Caco-2 (cell line): ENCODE results near the gene GALNT18. TPM values are rescaled to one million over a fixed set of nuclear protein-coding genes. Genes with fewer than 3 reads are reported as not detected.

ENCODE experiments used
- BruUV-seq: library from RNA; stranded (reverse); fragments of 400-500 nt; replicated peaks from 2 replicates; lab custom pipeline; 2021; lab: Mats Ljungman, UMichigan
- CTCF ChIA-PET: fragments of 300-600 bp; sonication (Branson Sonifier 250); formaldehyde crosslinking; loops from one replicate; lab custom pipeline; 2022; ENCODE audit warnings: antibody characterized with exemption; lab: Charles Lee
- POLR2A ChIA-PET: fragments of 300-600 bp; sonication (Branson Sonifier 250); formaldehyde crosslinking; loops from one replicate; lab custom pipeline; 2022; ENCODE audit warnings: antibody characterized with exemption; lab: Charles Lee
- DNase-seq, 2 experiments: peaks; one replicate each; pipeline versions ENCODE4 v3.0.0 to v3.0.0-alpha.2; 2020 to 2022
- H3K27me3 ChIP-seq: replicated peaks from 2 replicates; pipeline ENCODE4 v1.6.0; 2011; ENCODE audit warnings: low read length; ENCODE audit not compliant: control insufficient read depth, insufficient read depth
- H3K36me3 ChIP-seq: 2 replicates; pipeline ENCODE4 v1.5.1; 2011; ENCODE audit warnings: low read length; ENCODE audit not compliant: control insufficient read depth, insufficient read depth
- H3K4me1 ChIP-seq: fragments of 250-450 bp; sonication (Bioruptor Pico); 2 replicates; pipeline ENCODE4 v1.5.1; 2020; ENCODE audit warnings: mild to moderate bottlenecking
- H3K4me3 ChIP-seq: 2 replicates; pipeline ENCODE4 v1.5.1; 2011; ENCODE audit warnings: low read depth, mild to moderate bottlenecking, control low read depth, low read length
- H3K9me3 ChIP-seq: fragments of 250-450 bp; sonication (Bioruptor Pico); 2 replicates; pipeline ENCODE4 v1.5.1; 2020; ENCODE audit warnings: mild to moderate bottlenecking, moderate library complexity
- H3K27ac Mint-ChIP-seq: one replicate; pipeline ENCODE4 v1.8.0; 2022; ENCODE audit warnings: mixed read lengths; ENCODE audit not compliant: unreplicated experiment
- H3K27me3 Mint-ChIP-seq: one replicate; pipeline ENCODE4 v1.8.0; 2022; ENCODE audit warnings: mixed read lengths; ENCODE audit not compliant: insufficient read depth, unreplicated experiment
- H3K36me3 Mint-ChIP-seq: one replicate; pipeline ENCODE4 v1.8.0; 2022; ENCODE audit warnings: mild to moderate bottlenecking, mixed read lengths; ENCODE audit not compliant: insufficient read depth, unreplicated experiment
- H3K4me1 Mint-ChIP-seq: one replicate; pipeline ENCODE4 v1.8.0; 2022; ENCODE audit warnings: low read depth, mixed read lengths; ENCODE audit not compliant: unreplicated experiment
- H3K4me3 Mint-ChIP-seq: one replicate; pipeline ENCODE4 v1.8.0; 2022; ENCODE audit warnings: mild to moderate bottlenecking, moderate library complexity, mixed read lengths; ENCODE audit not compliant: unreplicated experiment
- H3K9me3 Mint-ChIP-seq: one replicate; pipeline ENCODE4 v1.8.0; 2022; ENCODE audit warnings: mixed read lengths; ENCODE audit not compliant: unreplicated experiment
- intact Hi-C: fragments of 100-400 bp; cut with micrococcal nuclease; formaldehyde crosslinking; loops from one replicate; pipeline ENCODE4 v1.10.0; 2022; ENCODE audit not compliant: unreplicated experiment
- total RNA-seq: library from RNA; stranded (reverse); gene quantifications from 2 replicates; pipeline ENCODE4 v1.2.3, GENCODE V29; 2022
- TF ChIP-seq, protein P1 (sequence below), 2 experiments: fragments of 200-600 bp in 1 of 2; IDR thresholded peaks; 1 replicate in 1 of 2; 2 replicates in 1 of 2; pipeline versions ENCODE4 v1.5.1 to v1.8.0; 2011 to 2022; ENCODE audit warnings: antibody characterized with exemption in 1 of 2, control low read depth in 1 of 2, inconsistent platforms in 1 of 2, low read depth in 1 of 2, low read length in 1 of 2, mild to moderate bottlenecking in 1 of 2, moderate library complexity in 1 of 2; ENCODE audit not compliant: insufficient read depth in 1 of 2, severe bottlenecking in 1 of 2, unreplicated experiment in 1 of 2

GALNT18 gene
- total RNA-seq, 1 experiment from 2014 or later = 0.43 TPM

DNA sequence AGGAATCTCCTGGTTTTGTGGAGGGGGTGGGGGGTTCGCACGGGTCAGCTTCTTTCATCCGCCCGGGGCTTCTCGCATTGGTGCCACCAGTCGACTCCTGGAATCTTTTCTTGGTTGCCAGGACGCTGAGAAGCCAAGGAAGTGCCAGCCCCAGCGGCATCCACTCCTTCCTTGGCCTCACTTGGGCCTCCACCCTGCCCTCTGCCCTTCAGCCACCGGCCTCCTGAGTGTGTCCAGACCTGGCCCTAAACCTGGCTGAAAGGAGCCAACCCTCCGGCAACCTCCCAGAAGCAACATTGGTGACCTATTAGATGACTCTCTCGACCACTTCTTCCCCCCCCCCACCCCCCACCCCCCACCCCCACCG lies 518 bp upstream of the GALNT18 start:
- peak overlapping the region; percentile 26 for H3K4me3 ChIP-seq

GRCh38 chr11:11620921-11621572 lies 758 bp downstream of the GALNT18 start:
- Histone ChIP-seq H3K9me3 (no peaks in the 10 kb centered on the region), H3K4me1 (peaks cover 18% of the 10 kb centered on the region; the same call in 1 of the 2 replicates), H3K27me3 (peaks cover 12% of the 10 kb centered on the region), H3K4me3 (peak overlapping the region; percentile 44), H3K36me3 (no peaks in the 10 kb centered on the region)
- ChIA-PET POLR2A (no interaction called here), CTCF (interaction anchor here (1.2 kb wide), 1 partner anchor 167 kb away, joined by 3 read pairs; no protein-coding TSS in a partner anchor)
- H3K9me3 Mint-ChIP-seq = no peaks in the 10 kb centered on the region
- H3K4me3 Mint-ChIP-seq = peak overlapping the region; percentile 77
- no peaks in the 10 kb centered on the region for H3K36me3 Mint-ChIP-seq
- H3K27ac Mint-ChIP-seq = no peak overlapping the region
- intact Hi-C loops = no loop called here
- peaks cover 8% of the 10 kb centered on the region for H3K4me1 Mint-ChIP-seq
- peak in 1 of 2 experiments; percentile 19 for DNase-seq
- peaks cover 23% of the 10 kb centered on the region for H3K27me3 Mint-ChIP-seq
- TF ChIP-seq, protein P1, sequence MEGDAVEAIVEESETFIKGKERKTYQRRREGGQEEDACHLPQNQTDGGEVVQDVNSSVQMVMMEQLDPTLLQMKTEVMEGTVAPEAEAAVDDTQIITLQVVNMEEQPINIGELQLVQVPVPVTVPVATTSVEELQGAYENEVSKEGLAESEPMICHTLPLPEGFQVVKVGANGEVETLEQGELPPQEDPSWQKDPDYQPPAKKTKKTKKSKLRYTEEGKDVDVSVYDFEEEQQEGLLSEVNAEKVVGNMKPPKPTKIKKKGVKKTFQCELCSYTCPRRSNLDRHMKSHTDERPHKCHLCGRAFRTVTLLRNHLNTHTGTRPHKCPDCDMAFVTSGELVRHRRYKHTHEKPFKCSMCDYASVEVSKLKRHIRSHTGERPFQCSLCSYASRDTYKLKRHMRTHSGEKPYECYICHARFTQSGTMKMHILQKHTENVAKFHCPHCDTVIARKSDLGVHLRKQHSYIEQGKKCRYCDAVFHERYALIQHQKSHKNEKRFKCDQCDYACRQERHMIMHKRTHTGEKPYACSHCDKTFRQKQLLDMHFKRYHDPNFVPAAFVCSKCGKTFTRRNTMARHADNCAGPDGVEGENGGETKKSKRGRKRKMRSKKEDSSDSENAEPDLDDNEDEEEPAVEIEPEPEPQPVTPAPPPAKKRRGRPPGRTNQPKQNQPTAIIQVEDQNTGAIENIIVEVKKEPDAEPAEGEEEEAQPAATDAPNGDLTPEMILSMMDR (IDR thresholded peaks at IDR 0.05; ENCODE audit: insufficient read depth in 1 of 2, low read depth in 1 of 2, low read length in 1 of 2, severe bottlenecking in 1 of 2, unreplicated experiment in 1 of 2) = peak in 1 of 2 experiments; percentile 8
- BruUV-seq = no TSS peak

More for the DNA sequence above, 518 bp upstream of the GALNT18 start:
- Mint-ChIP-seq H3K4me1 (peaks cover 8% of the 10 kb centered on the region), H3K27ac (no peak overlapping the region), H3K9me3 (no peaks in the 10 kb centered on the region), H3K27me3 (peaks cover 23% of the 10 kb centered on the region), H3K36me3 (no peaks in the 10 kb centered on the region), H3K4me3 (peak overlapping the region; percentile 77)
- TF ChIP-seq, protein P1 (IDR thresholded peaks at IDR 0.05; ENCODE audit: insufficient read depth in 1 of 2, low read depth in 1 of 2, low read length in 1 of 2, severe bottlenecking in 1 of 2, unreplicated experiment in 1 of 2) = peak in 1 of 2 experiments; percentile 2
- Histone ChIP-seq H3K27me3 (peaks cover 12% of the 10 kb centered on the region), H3K36me3 (no peaks in the 10 kb centered on the region), H3K4me1 (peaks cover 18% of the 10 kb centered on the region; the same call in 1 of the 2 replicates), H3K9me3 (no peaks in the 10 kb centered on the region)
- BruUV-seq = no TSS peak
- POLR2A ChIA-PET = no interaction called here
- intact Hi-C loops = no loop called here
- CTCF ChIA-PET = interaction anchor here (0.6 to 1.2 kb wide), 8 partner anchors 13 to 1274 kb away, joined by 3 to 5 read pairs (median 4); no protein-coding TSS in a partner anchor
- DNase-seq = no peak

DNA sequence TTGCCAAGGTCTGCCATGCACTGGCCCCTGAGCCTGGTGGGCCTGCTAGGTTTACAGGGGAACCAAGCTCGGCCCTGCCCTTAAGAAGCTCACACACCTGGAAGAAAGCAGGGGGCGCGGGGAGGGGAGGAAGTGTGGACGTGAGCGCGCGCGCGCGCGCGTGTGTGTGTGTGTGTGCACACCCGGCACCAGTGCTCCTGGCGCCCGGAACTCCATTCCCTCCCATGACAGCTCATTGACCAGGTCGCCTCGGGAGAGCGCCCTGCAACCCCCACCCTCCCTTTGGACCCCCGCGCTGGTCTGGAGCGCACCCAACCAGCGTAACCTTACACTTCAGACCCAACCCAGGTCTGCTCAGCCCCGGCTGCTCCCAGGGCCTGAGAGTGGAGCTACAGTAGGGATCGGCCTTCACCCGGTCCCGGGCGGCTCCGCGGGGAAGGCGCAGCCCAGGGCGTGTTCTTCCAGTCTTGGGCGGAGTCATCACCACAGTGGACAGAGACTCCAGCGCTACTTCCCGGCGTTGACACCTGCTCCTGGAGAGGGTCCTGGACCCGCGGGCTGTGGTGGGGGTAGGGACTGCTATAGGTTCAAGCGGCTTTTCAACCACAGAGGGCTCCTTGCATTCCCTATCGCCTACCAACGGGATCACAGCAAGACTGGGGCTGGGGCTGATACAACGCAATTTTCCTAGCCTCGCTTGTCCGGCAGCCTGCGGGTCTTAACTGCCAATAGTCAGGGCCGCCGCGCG lies 1.5 kb downstream of the GALNT18 start:
- Mint-ChIP-seq H3K4me3 (peak overlapping the region; percentile 77), H3K9me3 (no peaks in the 10 kb centered on the region), H3K4me1 (peaks cover 8% of the 10 kb centered on the region), H3K27me3 (peaks cover 25% of the 10 kb centered on the region), H3K36me3 (no peaks in the 10 kb centered on the region), H3K27ac (no peak overlapping the region)
- intact Hi-C loops = no loop called here
- no peaks in the 10 kb centered on the region for H3K36me3 ChIP-seq
- H3K4me1 ChIP-seq = peaks cover 18% of the 10 kb centered on the region; the same call in 1 of the 2 replicates
- CTCF ChIA-PET = interaction anchor here (1.2 kb wide), 1 partner anchor 168 kb away, joined by 3 read pairs; no protein-coding TSS in a partner anchor
- BruUV-seq = no TSS peak
- H3K9me3 ChIP-seq = no peaks in the 10 kb centered on the region
- POLR2A ChIA-PET = no interaction called here
- H3K4me3 ChIP-seq = peak overlapping the region; percentile 44
- TF ChIP-seq, protein P1 (IDR thresholded peaks at IDR 0.05; ENCODE audit: insufficient read depth in 1 of 2, low read depth in 1 of 2, low read length in 1 of 2, severe bottlenecking in 1 of 2, unreplicated experiment in 1 of 2) = no peak
- H3K27me3 ChIP-seq = peaks cover 12% of the 10 kb centered on the region
- DNase-seq = peak; percentile 44 to 51
